NAMALWA (cell line): ENCODE data around the gene ERBIN.
"Not testable (repeated sequence)": the region's sequence is repeated elsewhere in the genome, so short reads cannot be mapped to it uniquely, and the experiment has no call there.

Experiments
- DNase-seq: peaks from one replicate; pipeline ENCODE4 v3.0.0-alpha.2; 2015; ENCODE audit warnings: low spot score

ERBIN gene

DNA sequence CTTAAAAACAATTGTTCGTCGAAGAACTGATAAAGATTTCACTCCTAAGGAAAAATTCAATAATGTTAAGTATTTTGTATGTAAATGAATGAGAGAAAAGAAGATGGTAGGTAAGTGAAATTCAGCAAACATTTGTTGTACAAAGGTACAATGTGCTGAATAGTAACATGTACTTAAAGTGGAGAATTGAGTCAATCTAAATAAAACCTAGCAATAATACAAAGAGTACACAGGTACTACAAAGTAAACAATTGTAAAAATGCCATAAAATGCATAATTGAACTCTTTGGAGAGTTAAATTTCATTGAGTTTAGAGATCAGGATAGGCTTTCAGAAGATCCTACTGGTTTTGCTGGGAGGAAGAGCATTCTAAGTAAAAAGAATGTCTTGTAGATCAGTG lies 82.9 kb downstream of the ERBIN start:
- peak; percentile 8 for DNase-seq

GRCh38 chr5:66010476-66010875 lies 84.1 kb downstream of the ERBIN start:
- peak; percentile 63 for DNase-seq

- no peak for DNase-seq
These were observed 85.9 kb downstream of the ERBIN start for GRCh38 chr5:66012271-66012670.

- DNase-seq: no peak
These were observed 87.0 kb downstream of the ERBIN start for GRCh38 chr5:66013397-66013796.

DNA sequence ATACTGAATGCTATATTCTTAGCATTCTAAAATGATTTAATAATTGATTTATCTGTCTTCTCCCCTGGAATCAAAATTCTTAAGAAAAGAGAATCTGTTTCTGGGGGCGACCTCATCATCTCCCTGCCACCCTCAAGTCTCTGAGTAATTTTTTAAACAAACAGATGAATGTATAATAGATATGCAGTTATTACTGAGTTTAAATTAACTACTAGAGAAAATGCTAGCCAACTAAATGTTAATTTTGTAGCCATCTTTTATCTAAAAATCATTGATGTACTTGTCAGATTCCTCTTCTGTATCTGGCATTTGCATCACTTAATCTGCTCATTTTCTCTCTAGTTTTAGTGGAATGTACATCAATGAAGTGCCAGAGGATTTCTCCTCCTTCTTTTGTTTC lies 87.5 kb downstream of the ERBIN start:
- no peak for DNase-seq

DNA sequence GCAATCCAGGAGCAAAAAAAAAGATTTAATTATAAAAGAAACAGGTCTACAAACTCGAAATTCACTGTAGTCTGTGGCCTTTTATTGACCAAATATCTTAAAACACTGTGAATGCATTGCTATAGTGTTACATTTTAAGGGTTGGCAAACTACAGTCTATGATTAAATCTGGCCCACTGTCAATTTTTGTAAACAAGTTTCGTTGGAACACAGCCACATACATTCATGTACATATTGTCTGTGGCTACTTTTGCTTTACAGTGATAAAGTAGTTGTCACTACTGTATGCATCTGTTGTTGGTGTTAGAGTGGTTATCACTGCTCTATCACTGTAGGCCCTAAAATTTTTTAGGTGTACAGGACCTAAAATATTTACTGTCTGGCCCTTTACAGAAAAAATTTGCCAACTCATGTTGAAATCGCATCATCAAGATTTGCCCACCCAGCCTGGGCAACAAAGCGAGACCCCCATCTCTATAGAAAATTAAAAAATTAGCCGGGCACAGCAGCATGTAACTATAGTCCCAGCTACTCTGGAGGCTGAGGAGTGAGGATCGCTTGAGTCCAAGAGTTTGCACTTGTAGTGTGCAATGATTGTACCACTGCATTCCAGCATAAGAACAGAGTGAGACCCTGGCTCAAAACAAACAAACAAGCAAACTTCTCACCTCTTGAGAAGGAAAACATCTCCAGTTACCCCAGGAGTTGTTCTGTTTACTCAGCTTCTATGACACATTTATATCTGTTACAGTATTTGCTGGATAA lies 89.0 kb downstream of the ERBIN start:
- no peak for DNase-seq

DNA sequence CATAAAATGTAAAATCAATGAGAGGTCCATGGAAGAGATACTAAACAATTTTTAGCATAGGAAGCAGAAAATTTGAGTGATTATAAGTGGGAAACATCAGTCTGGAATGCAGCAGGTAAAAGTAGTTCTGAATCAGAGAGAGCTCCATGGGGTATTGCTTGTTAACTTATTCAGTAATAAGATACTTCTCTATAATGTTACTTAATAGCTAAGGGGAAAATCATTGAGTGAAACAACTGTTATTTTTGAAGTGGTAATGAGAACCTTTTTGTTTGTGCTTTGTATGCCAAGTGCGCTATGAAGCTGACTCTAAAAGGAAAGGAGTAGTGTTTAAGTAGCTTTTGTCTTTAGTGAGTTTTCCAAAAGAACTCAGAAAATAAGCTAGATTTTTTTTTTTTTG lies 95.2 kb downstream of the ERBIN start:
- no peak for DNase-seq

- no peak for DNase-seq
These were observed 112.9 kb downstream of the ERBIN start for GRCh38 chr5:66039296-66039695.

DNA sequence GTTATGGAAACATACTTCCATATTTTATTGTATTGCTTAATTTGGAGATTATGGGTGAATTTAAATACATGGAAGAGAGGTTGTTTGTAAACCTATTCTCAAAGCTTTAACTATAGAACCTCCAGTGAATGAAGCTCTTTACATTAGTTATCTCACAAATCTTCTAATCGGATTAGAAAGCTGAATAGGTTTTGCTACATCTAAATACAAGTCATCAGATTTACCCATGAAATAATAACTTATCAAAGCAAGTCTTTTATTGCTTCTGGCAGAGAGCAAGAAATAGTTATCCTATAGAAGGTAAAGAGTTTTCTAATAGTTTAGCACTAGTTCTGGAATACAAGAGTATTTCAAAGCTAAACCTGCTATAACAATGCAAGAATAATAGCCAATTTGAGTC lies 113.3 kb downstream of the ERBIN start:
- no peak for DNase-seq

GRCh38 chr5:66041627-66042026 lies 115.3 kb downstream of the ERBIN start:
- no peak for DNase-seq

GRCh38 chr5:66057239-66057638 lies 130.9 kb downstream of the ERBIN start:
- DNase-seq: no peak

DNA sequence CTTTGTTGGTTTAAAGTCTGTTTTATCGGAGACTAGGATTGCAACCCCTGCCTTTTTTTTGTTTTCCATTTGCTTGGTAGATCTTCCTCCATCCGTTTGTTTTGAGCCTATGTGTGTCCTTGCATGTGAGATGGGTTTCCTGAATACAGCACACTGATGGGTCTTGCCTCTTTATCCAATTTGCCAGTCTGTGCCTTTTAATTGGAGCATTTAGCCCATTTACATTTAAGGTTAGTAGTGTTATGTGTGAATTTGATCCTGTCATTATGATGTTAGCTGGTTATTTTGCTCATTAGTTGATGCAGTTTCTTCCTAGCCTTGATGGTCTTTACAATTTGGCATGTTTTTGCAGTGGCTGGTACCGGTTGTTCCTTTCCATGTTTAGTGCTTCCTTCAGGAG lies 134.9 kb downstream of the ERBIN start:
- not testable (repeated sequence) for DNase-seq

GRCh38 chr5:66063061-66063460 lies 136.7 kb downstream of the ERBIN start:
- not testable (repeated sequence) for DNase-seq

DNA sequence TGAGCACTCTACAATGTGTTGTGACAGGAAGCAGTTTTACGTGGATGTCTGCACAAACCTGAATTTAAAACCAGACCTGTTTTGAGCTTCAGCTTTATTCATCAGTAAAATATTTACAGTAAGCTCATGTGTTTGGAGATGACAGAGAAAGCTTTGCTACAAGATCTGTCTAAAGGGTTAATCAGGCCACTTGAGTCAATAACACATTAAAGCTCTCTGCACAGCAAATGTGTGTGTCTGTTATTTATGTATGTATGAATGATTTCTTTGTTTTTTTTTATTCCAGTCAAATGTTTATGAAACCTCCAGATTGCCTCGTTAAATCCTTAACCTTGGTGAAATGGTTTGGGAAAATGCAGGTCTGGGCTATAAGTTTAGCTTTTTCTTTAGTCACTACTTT lies 140.5 kb downstream of the ERBIN start:
- no peak for DNase-seq

GRCh38 chr5:66072031-66072430 lies 145.7 kb downstream of the ERBIN start:
- DNase-seq: no peak

GRCh38 chr5:66074901-66075300 lies 148.5 kb downstream of the ERBIN start:
- no peak for DNase-seq

- DNase-seq: no peak
These were observed 154.3 kb downstream of the ERBIN start for GRCh38 chr5:66080664-66081063.

GRCh38 chr5:66089384-66089783 lies 163.0 kb downstream of the ERBIN start:
- DNase-seq: no peak

DNA sequence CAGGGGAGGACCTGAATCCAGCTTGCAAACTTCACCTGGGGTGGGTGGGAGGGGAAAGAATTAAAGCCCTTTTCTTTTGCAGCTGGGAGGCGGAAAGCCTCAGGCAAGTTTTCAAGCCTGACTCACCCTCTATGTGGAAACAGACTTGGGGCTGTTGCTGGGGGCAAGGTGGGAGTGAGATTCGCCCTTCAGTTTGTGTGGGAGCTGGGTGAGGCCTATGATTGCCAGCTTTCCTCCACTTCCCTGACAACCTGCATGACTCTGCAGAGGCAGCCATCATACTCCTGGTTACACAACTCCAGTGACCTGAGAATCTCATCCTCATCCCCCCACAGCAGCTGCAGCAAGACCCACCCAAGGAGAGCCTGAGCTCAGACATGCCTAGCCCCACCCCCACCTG lies 174.5 kb downstream of the ERBIN start:
- no peak for DNase-seq

DNA sequence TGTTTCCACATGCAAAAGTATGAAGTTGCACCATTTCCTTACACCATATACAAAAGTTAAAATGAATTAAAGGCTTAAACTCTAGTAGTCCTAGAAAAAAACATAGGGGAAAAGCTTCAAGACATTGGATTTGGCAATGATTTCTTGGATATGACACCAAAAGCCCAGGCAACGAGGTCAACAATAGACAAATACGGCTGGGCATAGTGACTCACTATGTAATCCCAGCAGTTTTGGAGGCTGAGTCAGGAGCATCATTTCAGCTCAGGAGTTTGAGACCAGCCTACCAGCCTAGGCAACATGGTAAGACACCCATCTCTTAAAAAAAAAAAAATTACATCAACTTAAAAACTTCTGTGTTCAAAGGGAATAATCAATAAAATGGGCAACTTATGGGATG lies 186.8 kb downstream of the ERBIN start:
- no peak for DNase-seq

DNA sequence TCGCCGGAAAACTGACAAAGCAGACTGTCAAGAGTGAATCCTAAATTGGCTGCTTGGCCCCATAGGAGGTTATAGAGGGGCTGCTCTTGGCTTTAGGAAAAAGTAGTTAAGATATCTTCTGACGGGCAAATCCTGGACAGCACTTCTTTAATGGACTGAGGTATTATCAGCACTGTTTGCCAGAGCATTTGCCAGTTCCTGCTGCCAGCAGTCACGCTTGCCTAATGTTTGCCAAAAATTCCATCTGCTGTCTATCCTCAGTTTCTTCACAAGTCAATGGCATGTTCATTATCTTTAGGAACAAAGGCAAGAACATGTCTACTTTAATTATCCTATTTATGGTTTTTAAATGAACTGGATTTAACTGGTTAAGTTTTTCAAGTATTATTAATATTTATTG lies 191.9 kb downstream of the ERBIN start:
- DNase-seq: no peak

DNA sequence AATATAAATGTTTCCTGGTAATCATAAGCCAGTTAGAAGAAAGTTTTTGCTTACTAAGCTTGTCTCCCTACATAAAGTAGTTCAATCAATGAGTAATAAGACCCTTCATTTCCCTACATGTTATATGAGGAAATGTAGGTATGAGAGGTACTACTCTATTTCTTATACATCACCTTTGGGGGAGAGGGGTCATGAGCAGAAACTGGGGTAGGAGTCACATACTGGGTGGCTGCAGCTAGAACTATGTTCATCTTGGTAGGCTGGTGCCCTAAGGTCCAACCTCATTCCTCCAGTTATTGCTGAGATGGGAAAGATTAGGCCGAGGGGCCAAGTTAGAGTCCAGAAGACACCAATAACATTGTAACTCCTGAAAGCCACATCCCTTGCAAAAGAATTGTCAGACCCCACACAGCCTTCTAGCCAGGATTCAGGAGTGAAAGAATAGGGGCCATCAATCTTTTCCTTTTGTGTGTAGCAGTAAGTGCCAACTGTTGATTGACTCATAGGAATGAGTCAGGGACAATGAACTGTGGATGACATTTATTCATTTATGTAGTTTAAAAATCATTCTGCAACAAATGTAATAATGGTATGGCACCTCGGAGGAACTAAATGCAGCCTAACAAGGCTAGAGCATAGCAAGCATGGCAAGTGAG lies 196.1 kb downstream of the ERBIN start:
- no peak for DNase-seq

DNA sequence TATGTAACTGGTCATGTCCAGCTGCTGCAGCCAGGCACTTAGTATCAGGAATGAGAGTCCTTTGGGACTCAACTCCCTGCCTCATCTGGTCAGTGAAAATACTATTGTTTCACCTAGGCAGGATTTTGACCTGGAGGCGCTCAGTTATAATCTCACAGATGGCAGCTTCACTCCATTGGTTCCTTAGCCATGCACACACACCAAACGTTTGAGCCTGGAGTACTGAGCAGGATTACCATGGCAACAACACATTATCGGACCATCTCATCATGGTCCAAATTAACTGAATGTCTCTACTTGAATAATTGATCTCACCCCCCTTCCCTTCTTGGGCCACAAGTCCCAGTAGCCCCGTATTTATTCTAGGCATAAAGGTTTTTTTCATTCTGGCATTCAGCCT lies 202.8 kb downstream of the ERBIN start:
- DNase-seq: no peak

DNA sequence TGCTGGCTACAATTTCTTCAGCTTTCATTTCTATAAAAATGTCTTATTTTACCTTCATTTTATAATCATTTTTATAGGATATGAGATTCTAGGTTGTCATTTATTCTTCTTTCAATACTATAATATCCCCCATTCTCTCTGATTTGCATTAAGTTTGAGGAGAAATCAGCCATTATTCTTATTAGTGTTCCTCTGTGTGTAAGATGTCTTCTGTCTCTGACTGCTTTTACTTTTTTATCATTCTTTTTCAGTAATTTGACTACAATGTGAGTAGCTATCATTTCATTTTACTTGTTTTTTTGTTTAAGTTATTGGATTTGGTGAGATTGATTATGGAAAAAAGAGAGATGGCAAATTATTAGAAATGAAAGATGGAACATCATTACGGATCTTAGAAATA lies 204.1 kb downstream of the ERBIN start:
- no peak for DNase-seq
